HG02943 (cell line): ENCODE data around the gene DRAXIN.

Source experiments
- ATAC-seq: cut with Tn5 transposase; IDR thresholded peaks from one replicate; pipeline ENCODE4 v1.9.1; 2021; ENCODE audit warnings: mild to moderate bottlenecking, low read depth, moderate library complexity; ENCODE audit not compliant: unreplicated experiment

Gene DRAXIN

GRCh38 chr1:11705596-11705995, 14.1 kb downstream of the DRAXIN start:
- no peak for ATAC-seq

GRCh38 chr1:11706292-11706691, 14.8 kb downstream of the DRAXIN start:
- no peak for ATAC-seq

DNA sequence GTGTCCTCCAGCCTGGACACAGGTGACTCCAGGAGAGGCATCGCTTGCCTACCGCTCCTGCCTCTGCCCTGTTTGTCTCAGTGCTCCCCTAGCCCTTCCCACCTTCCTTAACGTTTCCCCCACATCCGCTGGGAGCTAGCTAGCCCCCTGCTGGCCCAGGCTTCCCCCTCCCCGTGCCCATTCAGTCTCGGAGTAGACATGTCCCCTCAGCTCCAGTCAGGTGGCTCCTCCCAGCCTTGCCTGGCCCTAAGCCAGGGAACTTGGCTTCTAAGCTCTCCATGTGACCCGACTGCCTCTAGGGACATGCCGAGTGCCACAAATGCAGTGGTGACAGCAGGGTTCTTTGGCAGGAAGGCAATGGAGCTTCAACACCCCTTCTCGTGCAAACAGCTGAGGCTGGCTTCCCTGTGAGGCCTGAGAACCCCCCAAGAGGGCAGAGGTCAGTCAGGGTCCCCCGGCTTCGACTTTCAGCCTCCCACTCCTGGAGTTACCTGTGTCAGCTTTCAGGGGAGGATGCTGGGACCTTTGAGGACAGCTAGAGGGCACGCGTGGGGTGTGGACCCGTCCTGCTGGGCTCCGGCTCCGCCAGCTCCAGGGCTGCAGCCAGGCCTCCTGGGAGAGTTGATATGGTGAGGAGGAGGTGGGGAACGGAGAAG, 16.2 kb downstream of the DRAXIN start:
- ATAC-seq, result no peak

DNA sequence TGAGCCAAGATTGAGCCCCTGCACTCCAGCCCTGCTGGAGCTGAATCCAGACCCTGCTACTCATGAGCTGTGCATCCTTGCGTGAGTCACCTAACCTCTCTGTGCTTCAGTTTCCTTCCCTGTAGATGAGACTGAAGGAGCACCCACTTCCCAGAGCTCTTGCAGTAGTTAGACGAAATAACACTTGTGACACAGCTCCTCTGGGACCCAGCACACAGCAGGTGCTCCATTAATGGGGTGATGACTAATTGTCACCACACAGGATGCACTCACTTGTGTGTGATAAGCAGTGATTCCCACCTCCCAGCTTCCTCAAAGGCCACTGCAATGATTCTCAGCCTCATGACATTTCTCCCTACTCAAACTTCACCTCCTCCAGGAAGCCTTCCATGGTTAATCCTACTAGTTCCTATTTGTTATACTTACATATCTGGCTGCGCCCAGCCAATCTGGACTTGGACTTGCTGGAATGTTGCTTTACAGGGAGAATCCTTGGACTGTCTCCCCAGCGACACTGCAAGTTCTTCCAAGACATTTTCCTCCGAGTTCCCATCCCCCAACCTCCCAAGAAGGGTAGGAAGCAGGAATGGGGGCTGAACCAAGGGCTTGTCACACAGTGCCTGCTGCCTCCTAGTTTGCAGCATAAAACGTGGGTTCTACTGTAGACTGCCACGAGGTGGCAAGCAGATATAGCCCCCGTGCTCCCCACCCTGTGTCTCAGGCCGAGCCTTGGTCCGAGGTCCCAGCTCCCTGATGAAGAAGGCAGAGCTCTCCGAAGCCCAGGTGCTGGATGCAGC, 17.2 kb downstream of the DRAXIN start:
- ATAC-seq, result no peak

- no peak for ATAC-seq
Observed at GRCh38 chr1:11711490-11711889, 20.0 kb downstream of the DRAXIN start.

- no peak for ATAC-seq
Observed at GRCh38 chr1:11712285-11712684, 20.8 kb downstream of the DRAXIN start.

- ATAC-seq, result no peak
Observed at GRCh38 chr1:11713095-11713494, 21.6 kb downstream of the DRAXIN start.

- no peak for ATAC-seq
Observed at GRCh38 chr1:11714831-11715575, 23.5 kb downstream of the DRAXIN start.

DNA sequence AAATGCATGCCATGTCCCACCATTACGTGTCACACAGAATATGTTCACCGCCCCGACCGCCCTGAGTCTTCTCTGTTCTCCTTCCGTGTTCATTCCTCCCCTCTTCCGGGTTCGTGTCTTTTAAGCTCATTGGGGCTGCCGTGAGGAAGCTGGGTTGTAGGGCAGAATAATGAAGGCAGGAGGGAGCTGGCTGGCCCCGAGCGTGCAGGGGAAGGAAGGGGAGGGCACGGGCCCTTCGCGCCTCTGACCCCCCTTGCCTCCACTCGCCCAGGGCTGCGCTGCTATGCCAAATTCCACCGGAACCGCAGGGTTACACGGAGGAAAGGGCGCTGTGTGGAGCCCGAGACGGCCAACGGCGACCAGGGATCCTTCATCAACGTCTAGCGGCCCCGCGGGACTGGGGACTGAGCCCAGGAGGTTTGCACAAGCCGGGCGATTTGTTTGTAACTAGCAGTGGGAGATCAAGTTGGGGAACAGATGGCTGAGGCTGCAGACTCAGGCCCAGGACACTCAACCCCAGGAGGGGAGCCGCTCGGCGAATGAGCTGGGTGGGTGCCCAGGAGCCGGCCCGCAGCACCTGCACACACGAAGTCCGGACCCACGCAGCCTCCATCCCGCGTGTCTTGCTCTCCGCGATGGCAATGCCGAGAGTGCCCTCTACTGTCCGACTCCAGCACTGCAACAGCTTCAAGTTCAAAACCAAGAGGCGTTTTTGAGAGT, 28.0 kb downstream of the DRAXIN start:
- no peak for ATAC-seq

DNA sequence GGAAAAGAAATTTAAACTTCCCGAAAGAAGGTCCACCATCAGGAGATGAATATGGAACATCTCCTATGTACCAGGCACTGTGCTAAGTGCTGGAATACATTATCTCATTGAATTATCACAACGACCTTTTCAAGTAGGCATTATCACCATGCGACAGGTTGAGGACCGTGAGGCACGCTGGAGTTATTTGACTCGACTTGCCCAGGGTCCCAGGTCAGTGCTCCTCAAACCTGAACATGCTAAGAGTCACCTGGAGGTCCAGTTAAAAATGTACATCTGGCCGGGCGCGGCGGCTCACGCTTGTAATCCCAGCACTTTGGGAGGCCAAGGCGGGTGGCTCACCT, 28.5 kb downstream of the DRAXIN start:
- no peak for ATAC-seq

GRCh38 chr1:11720525-11720924, 29.0 kb downstream of the DRAXIN start:
- no peak for ATAC-seq

DNA sequence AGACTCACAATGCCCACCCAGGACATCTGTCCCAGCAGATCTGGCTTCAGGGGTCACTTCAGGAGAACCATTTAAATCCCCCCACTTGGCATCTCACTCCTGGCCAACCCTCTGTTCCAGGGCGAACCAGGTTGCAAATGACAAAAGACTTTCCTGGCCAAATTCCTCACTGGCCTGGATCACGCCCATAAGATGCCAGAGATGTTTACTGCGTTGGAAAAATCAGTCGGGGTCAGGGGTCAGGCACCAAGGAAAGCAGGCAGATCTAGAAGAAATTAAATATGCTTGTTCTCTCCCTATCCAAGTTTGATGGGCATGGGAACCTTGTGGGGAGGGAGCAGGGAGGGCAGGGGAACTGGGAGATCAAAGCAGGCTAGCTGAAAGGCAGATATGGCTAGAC, 29.8 kb downstream of the DRAXIN start:
- no peak for ATAC-seq

- no peak for ATAC-seq
Observed at GRCh38 chr1:11722538-11722937, 31.0 kb downstream of the DRAXIN start.

DNA sequence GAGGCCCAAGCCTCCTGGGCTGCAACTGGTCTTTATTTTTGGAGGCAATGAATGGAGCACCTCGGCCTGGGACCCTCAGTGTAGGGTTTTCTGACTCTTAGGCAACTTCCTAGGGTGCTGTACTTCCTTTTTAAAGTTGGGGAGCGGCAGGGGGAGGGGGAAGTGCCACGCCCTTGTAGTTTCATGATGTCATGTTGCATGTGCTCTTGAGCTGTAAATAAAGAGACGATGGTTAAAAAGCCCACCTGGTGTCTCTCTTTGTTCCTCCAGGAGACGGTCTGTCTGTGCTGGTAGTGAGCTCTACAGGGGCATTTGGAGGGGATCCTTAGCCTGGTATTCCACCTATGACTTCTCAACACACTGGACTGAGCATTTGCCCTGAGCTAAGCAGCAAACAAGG, 34.1 kb downstream of the DRAXIN start:
- no peak for ATAC-seq

- ATAC-seq, result no peak
Observed at GRCh38 chr1:11727119-11727518, 35.6 kb downstream of the DRAXIN start.

GRCh38 chr1:11728126-11728806, 36.8 kb downstream of the DRAXIN start:
- no peak for ATAC-seq

DNA sequence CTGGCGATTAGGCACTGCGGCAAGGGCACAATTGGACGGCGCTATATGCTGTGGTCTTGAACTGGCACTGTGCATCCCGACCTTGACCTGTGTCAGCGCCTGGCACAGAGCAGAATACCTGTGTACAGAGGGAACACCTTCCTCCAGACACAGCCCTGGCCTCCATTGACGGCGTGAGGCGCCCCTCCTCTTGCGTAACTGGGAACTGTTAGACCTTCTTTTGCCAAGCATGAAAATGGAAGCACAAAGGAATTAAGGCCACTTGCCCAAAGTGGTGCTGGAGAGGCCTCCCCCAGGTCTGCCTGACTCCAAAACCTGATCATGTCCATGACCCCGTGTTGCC, 37.6 kb downstream of the DRAXIN start:
- ATAC-seq, result no peak

DNA sequence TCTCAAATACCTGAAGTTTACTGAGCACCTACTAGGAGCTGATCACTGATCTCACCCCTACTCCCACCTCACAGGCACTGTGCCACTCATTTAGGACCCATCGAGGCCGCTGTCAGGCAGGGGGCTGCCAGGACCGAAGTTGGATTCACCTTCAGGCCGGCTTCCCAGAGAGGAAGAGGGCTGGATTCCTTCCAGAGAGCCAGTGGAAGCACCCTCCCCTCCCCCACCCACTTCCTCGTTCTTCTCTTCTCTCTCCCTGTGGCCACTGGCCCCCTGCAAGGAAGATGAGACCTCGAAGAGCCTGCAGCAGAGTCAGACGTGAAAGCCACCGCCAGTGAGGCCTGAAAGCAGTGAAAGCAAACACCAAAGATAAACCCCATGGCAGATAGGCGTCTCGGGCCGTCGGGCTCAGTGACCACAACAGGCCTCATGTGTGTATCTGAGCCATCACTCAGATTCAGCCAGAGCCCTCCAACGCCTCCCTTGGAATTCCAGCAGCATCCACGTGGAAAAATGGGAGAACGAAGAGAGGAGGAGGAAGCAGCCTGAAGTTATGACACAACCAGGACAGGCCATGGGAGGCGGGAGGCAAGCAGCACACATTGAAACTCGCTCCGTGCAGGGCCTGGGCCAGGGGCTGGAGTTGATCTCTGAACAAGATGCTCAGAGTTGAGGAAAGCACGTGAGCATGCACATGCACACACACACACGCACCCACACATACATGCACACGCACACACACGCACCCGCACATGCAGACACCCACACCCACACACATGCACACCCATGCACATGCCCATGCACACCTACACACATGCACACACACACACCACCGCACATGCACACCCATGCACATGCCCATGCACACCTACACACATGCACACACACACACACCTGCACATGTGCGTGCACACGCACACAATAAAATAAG, 38.3 kb downstream of the DRAXIN start:
- ATAC-seq, result no peak

DNA sequence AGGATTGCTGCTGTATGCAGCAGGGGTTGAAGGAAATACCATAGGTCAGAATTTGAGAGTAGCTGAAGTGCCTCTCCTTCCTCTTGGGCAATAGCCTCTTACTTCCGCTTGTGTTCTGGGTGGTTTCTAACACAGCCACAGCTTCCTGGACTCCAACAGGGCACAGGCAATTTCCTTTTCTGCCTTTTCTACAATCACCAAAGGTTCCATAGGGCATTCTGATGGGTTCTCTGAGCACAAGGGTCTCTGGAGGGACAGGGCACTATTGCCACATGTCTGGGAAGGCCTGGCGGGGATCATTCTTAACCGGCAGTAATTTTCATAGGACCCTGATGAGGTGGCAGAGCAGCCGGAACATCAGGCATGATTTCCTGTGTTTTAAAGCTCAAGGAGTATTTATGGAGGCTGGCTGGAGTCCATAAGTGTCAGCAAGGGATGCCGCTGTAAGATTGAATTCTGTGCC, 39.0 kb downstream of the DRAXIN start:
- no peak for ATAC-seq
